Colonic mucosa (tissue), 4 donors: Measurements from ENCODE around the gene LBHD2. TPM values are rescaled to one million over a fixed set of nuclear protein-coding genes. Genes with fewer than 3 reads are reported as not detected.
A peak's percentile ranks its signal among the peaks of the same experiment; 100 is the strongest.

Source experiments
- DNase-seq: peaks from one replicate; pipeline ENCODE4 v3.0.0-alpha.2; 2020
- H3K27ac ChIP-seq: fragments of 200-600 bp; one replicate; pipeline ENCODE4 v1.8.0; 2021
- H3K27me3 ChIP-seq: fragments of 200-600 bp; one replicate; pipeline ENCODE4 v1.8.0; 2021
- H3K36me3 ChIP-seq: fragments of 200-600 bp; one replicate; pipeline ENCODE4 v1.8.0; 2021
- H3K4me1 ChIP-seq: fragments of 200-600 bp; one replicate; pipeline ENCODE4 v1.8.0; 2021; ENCODE audit warnings: mild to moderate bottlenecking
- H3K4me3 ChIP-seq: fragments of 200-600 bp; one replicate; pipeline ENCODE4 v1.8.0; 2021
- H3K9ac ChIP-seq, 2 donors: one replicate each; pipeline ENCODE4 v1.7.0; 2013; ENCODE audit warnings: control low read depth in 2 of 2, low read depth in 2 of 2, low read length in 2 of 2
- H3K9me3 ChIP-seq: fragments of 200-600 bp; one replicate; pipeline ENCODE4 v1.8.0; 2021
- CTCF ChIP-seq: fragments of 200-600 bp; IDR thresholded peaks from one replicate; pipeline ENCODE4 v1.8.0; 2022; ENCODE audit warnings: antibody characterized with exemption, mild to moderate bottlenecking
- intact Hi-C: fragments of 100-400 bp; cut with DNase I; formaldehyde crosslinking; loops from one replicate; pipeline ENCODE4 v1.14.1; 2022
- total RNA-seq, 2 donors: library from RNA; stranded (reverse); fragmentation: NEBNext Ultra II Directional in 1 of 2; extraction: Animal tissue kit (Norgen Biotek cat#: 25700) in 1 of 2; gene quantifications; one replicate each; pipeline ENCODE4 v1.2.1, GENCODE V29; 2021
- donor health status: healthy.
- donor health status: DM: no; HTN: no; CAD: no.
- donor health status: DM: no; HTN: no; CAD: no.

LBHD2 gene
- total RNA-seq, 2 donors from 2014 or later = not detected

GRCh38 chr14:103109535-103110441 lies 25.8 kb downstream of the LBHD2 start:
- intact Hi-C loops = loop anchor here (5.0 to 10.0 kb wide), 3 partner anchors 33 to 185 kb away; no protein-coding TSS in a partner anchor
- Histone ChIP-seq H3K4me3 (no peak overlapping the region), H3K36me3 (no peaks in the 10 kb centered on the region), H3K9me3 (no peaks in the 10 kb centered on the region), H3K4me1 (peaks cover 9% of the 10 kb centered on the region), H3K27ac (peak overlapping the region; percentile 55), H3K9ac (peak overlapping the region in 1 of 2 donors; percentile 35), H3K27me3 (peaks cover under 1% of the 10 kb centered on the region)
- DNase-seq = no peak
- TF ChIP-seq CTCF = no peak

- intact Hi-C loops = no loop called here
- no peaks in the 10 kb centered on the region for H3K27me3 ChIP-seq
- H3K27ac ChIP-seq = peak overlapping the region; percentile 55
- no peaks in the 10 kb centered on the region for H3K36me3 ChIP-seq
- H3K9me3 ChIP-seq = no peaks in the 10 kb centered on the region
- peak overlapping the region in 1 of 2 donors; percentile 40 for H3K9ac ChIP-seq
- TF ChIP-seq CTCF = no peak
- peaks cover 9% of the 10 kb centered on the region for H3K4me1 ChIP-seq
- no peak for DNase-seq
- H3K4me3 ChIP-seq = no peak overlapping the region
Observed at GRCh38 chr14:103110681-103111231, 26.7 kb downstream of the LBHD2 start.

GRCh38 chr14:103111232-103111868 lies 27.3 kb downstream of the LBHD2 start:
- intact Hi-C loops = no loop called here
- H3K9me3 ChIP-seq = no peaks in the 10 kb centered on the region
- no peaks in the 10 kb centered on the region for H3K27me3 ChIP-seq
- TF ChIP-seq CTCF = no peak
- H3K36me3 ChIP-seq = no peaks in the 10 kb centered on the region
- H3K4me1 ChIP-seq = peaks cover 9% of the 10 kb centered on the region
- H3K27ac ChIP-seq = peak overlapping the region; percentile 55
- peak overlapping the region in 1 of 2 donors; percentile 46 for H3K9ac ChIP-seq
- no peak for DNase-seq
- H3K4me3 ChIP-seq = no peak overlapping the region

GRCh38 chr14:103112400-103113243 lies 28.6 kb downstream of the LBHD2 start:
- H3K27me3 ChIP-seq = no peaks in the 10 kb centered on the region
- no peak for TF ChIP-seq CTCF
- H3K9me3 ChIP-seq = no peaks in the 10 kb centered on the region
- H3K4me1 ChIP-seq = peaks cover 9% of the 10 kb centered on the region
- intact Hi-C loops = no loop called here
- H3K9ac ChIP-seq = no peak overlapping the region
- no peak overlapping the region for H3K27ac ChIP-seq
- no peaks in the 10 kb centered on the region for H3K36me3 ChIP-seq
- no peak overlapping the region for H3K4me3 ChIP-seq
- DNase-seq = no peak

GRCh38 chr14:103113303-103113702 lies 29.3 kb downstream of the LBHD2 start:
- Histone ChIP-seq H3K27me3 (no peaks in the 10 kb centered on the region), H3K27ac (no peak overlapping the region), H3K36me3 (no peaks in the 10 kb centered on the region), H3K4me3 (no peak overlapping the region), H3K9ac (no peak overlapping the region), H3K4me1 (peaks cover 9% of the 10 kb centered on the region), H3K9me3 (no peaks in the 10 kb centered on the region)
- no peak for TF ChIP-seq CTCF
- intact Hi-C loops = no loop called here
- DNase-seq = no peak
